Memory B cell (primary cell): ENCODE results near the gene ANGPTL5.
"Not testable (repeated sequence)": the region's sequence is repeated elsewhere in the genome, so short reads cannot be mapped to it uniquely, and the experiment has no call there.

Experiments used
- ATAC-seq: fragments of 150-1000 bp; cut with Tn5 transposase; 2 replicates; pipeline ENCODE4 v1.10.0; 2021; ENCODE audit warnings: low read depth, mild to moderate bottlenecking, moderate library complexity
- DNase-seq, 2 donors: peaks; one replicate each; pipeline ENCODE4 v3.0.0; 2022; ENCODE audit warnings: low spot score in 2 of 2
- H3K27ac Mint-ChIP-seq: one replicate; pipeline ENCODE4 v1.8.0; 2022; ENCODE audit warnings: mild to moderate bottlenecking, moderate library complexity, mixed read lengths
- H3K27me3 Mint-ChIP-seq: one replicate; pipeline ENCODE4 v1.8.0; 2022; ENCODE audit warnings: mixed read lengths
- H3K36me3 Mint-ChIP-seq: one replicate; pipeline ENCODE4 v1.8.0; 2022; ENCODE audit warnings: mild to moderate bottlenecking, mixed read lengths
- H3K4me1 Mint-ChIP-seq: one replicate; pipeline ENCODE4 v1.8.0; 2022; ENCODE audit warnings: mixed read lengths
- H3K4me3 Mint-ChIP-seq: one replicate; pipeline ENCODE4 v1.8.0; 2022; ENCODE audit warnings: mild to moderate bottlenecking, moderate library complexity, mixed read lengths
- H3K9me3 Mint-ChIP-seq: one replicate; pipeline ENCODE4 v1.8.0; 2022; ENCODE audit warnings: mixed read lengths

Gene ANGPTL5

GRCh38 chr11:101916422-101916821, at the start of gene ANGPTL5:
ANGPTL5 (minus strand) TSS chr11:101916522; CDS start chr11:101907909, 8,613 bp downstream.
- peaks cover 3% of the 10 kb centered on the region for H3K27me3 Mint-ChIP-seq
- no peaks in the 10 kb centered on the region for H3K36me3 Mint-ChIP-seq
- H3K4me1 Mint-ChIP-seq: peaks cover 19% of the 10 kb centered on the region
- H3K27ac Mint-ChIP-seq: peak within 1 kb of the TSS; percentile 100
- H3K9me3 Mint-ChIP-seq: no peaks in the 10 kb centered on the region
- peak within 1 kb of the TSS; percentile 97 for H3K4me3 Mint-ChIP-seq
- ATAC-seq (no peak), DNase-seq (no peak)

- not testable (repeated sequence) for H3K4me1 Mint-ChIP-seq, ATAC-seq, H3K27me3 Mint-ChIP-seq, H3K27ac Mint-ChIP-seq, DNase-seq, H3K9me3 Mint-ChIP-seq, H3K4me3 Mint-ChIP-seq
- H3K36me3 Mint-ChIP-seq: peaks cover 15% of the 10 kb centered on the region
These were observed 47.9 kb upstream of the ANGPTL5 start for GRCh38 chr11:101964200-101964599.

- Mint-ChIP-seq H3K36me3 (peaks cover 28% of the 10 kb centered on the region), H3K4me3 (no peak overlapping the region), H3K27me3 (no peaks in the 10 kb centered on the region), H3K9me3 (no peaks in the 10 kb centered on the region), H3K27ac (no peak overlapping the region), H3K4me1 (no peaks in the 10 kb centered on the region)
- DNase-seq: no peak
- no peak for ATAC-seq
These were observed 43.9 kb upstream of the ANGPTL5 start for GRCh38 chr11:101960231-101960630.

- peaks cover 19% of the 10 kb centered on the region for H3K36me3 Mint-ChIP-seq
- no peak for ATAC-seq
- no peak overlapping the region for H3K4me3 Mint-ChIP-seq
These were observed 39.4 kb upstream of the ANGPTL5 start for GRCh38 chr11:101955701-101956100.

GRCh38 chr11:101955278-101955677, 39.0 kb upstream of the ANGPTL5 start:
- peaks cover 19% of the 10 kb centered on the region for H3K36me3 Mint-ChIP-seq

More at GRCh38 chr11:101955701-101956100, 39.4 kb upstream of the ANGPTL5 start:
- H3K27me3 Mint-ChIP-seq: no peaks in the 10 kb centered on the region
- no peak overlapping the region for H3K27ac Mint-ChIP-seq
- H3K4me1 Mint-ChIP-seq: no peaks in the 10 kb centered on the region
- no peak for DNase-seq
- no peaks in the 10 kb centered on the region for H3K9me3 Mint-ChIP-seq

GRCh38 chr11:101949680-101950220, 33.4 kb upstream of the ANGPTL5 start:
- Mint-ChIP-seq H3K27ac (no peak overlapping the region), H3K9me3 (no peaks in the 10 kb centered on the region), H3K4me3 (no peak overlapping the region), H3K4me1 (no peaks in the 10 kb centered on the region), H3K36me3 (peaks cover 13% of the 10 kb centered on the region), H3K27me3 (no peaks in the 10 kb centered on the region)
- ATAC-seq: no peak
- no peak for DNase-seq

More at GRCh38 chr11:101955278-101955677, 39.0 kb upstream of the ANGPTL5 start:
- DNase-seq (no peak), ATAC-seq (no peak)
- Mint-ChIP-seq H3K27me3 (no peaks in the 10 kb centered on the region), H3K4me3 (no peak overlapping the region), H3K27ac (no peak overlapping the region), H3K9me3 (no peaks in the 10 kb centered on the region), H3K4me1 (no peaks in the 10 kb centered on the region)

GRCh38 chr11:101945448-101945847, 29.1 kb upstream of the ANGPTL5 start:
- Mint-ChIP-seq H3K27ac (no peak overlapping the region), H3K4me3 (no peak overlapping the region), H3K9me3 (no peaks in the 10 kb centered on the region), H3K36me3 (peaks cover 14% of the 10 kb centered on the region), H3K4me1 (peaks cover 3% of the 10 kb centered on the region), H3K27me3 (no peaks in the 10 kb centered on the region)
- DNase-seq: no peak
- ATAC-seq: no peak

GRCh38 chr11:101944923-101945322, 28.6 kb upstream of the ANGPTL5 start:
- Mint-ChIP-seq H3K4me3 (no peak overlapping the region), H3K36me3 (peaks cover 15% of the 10 kb centered on the region), H3K9me3 (no peaks in the 10 kb centered on the region), H3K4me1 (peaks cover 3% of the 10 kb centered on the region), H3K27me3 (no peaks in the 10 kb centered on the region), H3K27ac (no peak overlapping the region)
- DNase-seq (no peak), ATAC-seq (no peak)

- no peak for ATAC-seq
- Mint-ChIP-seq H3K27ac (peak overlapping the region; percentile 15), H3K9me3 (no peaks in the 10 kb centered on the region), H3K4me1 (peaks cover 3% of the 10 kb centered on the region), H3K36me3 (peaks cover 14% of the 10 kb centered on the region), H3K27me3 (no peaks in the 10 kb centered on the region), H3K4me3 (no peak overlapping the region)
- no peak for DNase-seq
These were observed 24.7 kb upstream of the ANGPTL5 start for GRCh38 chr11:101940901-101941520.

GRCh38 chr11:101931692-101932091, 15.4 kb upstream of the ANGPTL5 start:
- Mint-ChIP-seq H3K36me3 (peaks cover 18% of the 10 kb centered on the region), H3K9me3 (peaks cover 5% of the 10 kb centered on the region), H3K27ac (no peak overlapping the region), H3K4me1 (no peaks in the 10 kb centered on the region), H3K27me3 (no peaks in the 10 kb centered on the region), H3K4me3 (no peak overlapping the region)
- ATAC-seq: no peak
- DNase-seq: no peak

GRCh38 chr11:101929294-101929915, 13.1 kb upstream of the ANGPTL5 start:
- Mint-ChIP-seq H3K27ac (no peak overlapping the region), H3K9me3 (peaks cover 5% of the 10 kb centered on the region), H3K4me3 (no peak overlapping the region), H3K27me3 (no peaks in the 10 kb centered on the region), H3K36me3 (peaks cover 21% of the 10 kb centered on the region), H3K4me1 (no peaks in the 10 kb centered on the region)
- ATAC-seq: no peak
- DNase-seq: no peak

GRCh38 chr11:101923554-101923953, 7.2 kb upstream of the ANGPTL5 start:
- Mint-ChIP-seq H3K4me3 (no peak overlapping the region), H3K36me3 (peaks cover 15% of the 10 kb centered on the region), H3K27me3 (no peaks in the 10 kb centered on the region), H3K9me3 (peaks cover 5% of the 10 kb centered on the region), H3K27ac (no peak overlapping the region), H3K4me1 (no peaks in the 10 kb centered on the region)
- no peak for ATAC-seq
- no peak for DNase-seq

GRCh38 chr11:101920992-101921391, 4.7 kb upstream of the ANGPTL5 start:
- Mint-ChIP-seq H3K27ac (no peak overlapping the region), H3K36me3 (peaks cover 6% of the 10 kb centered on the region)
- no peak for DNase-seq

GRCh38 chr11:101917226-101917625, 904 bp upstream of the ANGPTL5 start:
- Mint-ChIP-seq H3K36me3 (no peaks in the 10 kb centered on the region), H3K27ac (peak overlapping the region; percentile 100), H3K9me3 (no peaks in the 10 kb centered on the region), H3K4me3 (no peak overlapping the region), H3K27me3 (no peaks in the 10 kb centered on the region), H3K4me1 (peaks cover 19% of the 10 kb centered on the region)
- DNase-seq (no peak), ATAC-seq (no peak)

More at GRCh38 chr11:101920992-101921391, 4.7 kb upstream of the ANGPTL5 start:
- no peaks in the 10 kb centered on the region for H3K9me3 Mint-ChIP-seq
- H3K4me3 Mint-ChIP-seq: no peak overlapping the region
- no peaks in the 10 kb centered on the region for H3K27me3 Mint-ChIP-seq
- peaks cover 8% of the 10 kb centered on the region for H3K4me1 Mint-ChIP-seq
- ATAC-seq: no peak
